ENCODE data around the gene BRSK2.

DNA sequence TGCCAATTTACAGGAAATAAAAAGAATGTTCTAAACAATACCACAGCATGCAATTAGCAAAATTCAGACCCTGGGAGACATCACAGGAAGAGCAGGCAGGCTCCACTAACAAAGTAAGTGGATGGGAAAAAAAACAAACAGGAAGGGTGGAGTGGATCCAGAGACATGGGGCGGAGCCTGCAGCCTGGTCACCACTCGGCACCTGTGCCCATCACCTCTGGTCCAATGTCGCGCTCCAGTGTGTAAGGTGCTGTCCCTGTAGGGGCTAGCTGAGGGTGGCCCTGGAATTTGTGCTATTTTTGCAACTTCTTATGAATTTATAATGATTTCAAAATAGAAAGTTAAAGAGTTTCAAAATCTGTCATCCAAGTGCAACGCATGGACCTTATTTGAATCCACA, 107.9 kb downstream of the BRSK2 start:
- TF ChIP-seq, protein P1, sequence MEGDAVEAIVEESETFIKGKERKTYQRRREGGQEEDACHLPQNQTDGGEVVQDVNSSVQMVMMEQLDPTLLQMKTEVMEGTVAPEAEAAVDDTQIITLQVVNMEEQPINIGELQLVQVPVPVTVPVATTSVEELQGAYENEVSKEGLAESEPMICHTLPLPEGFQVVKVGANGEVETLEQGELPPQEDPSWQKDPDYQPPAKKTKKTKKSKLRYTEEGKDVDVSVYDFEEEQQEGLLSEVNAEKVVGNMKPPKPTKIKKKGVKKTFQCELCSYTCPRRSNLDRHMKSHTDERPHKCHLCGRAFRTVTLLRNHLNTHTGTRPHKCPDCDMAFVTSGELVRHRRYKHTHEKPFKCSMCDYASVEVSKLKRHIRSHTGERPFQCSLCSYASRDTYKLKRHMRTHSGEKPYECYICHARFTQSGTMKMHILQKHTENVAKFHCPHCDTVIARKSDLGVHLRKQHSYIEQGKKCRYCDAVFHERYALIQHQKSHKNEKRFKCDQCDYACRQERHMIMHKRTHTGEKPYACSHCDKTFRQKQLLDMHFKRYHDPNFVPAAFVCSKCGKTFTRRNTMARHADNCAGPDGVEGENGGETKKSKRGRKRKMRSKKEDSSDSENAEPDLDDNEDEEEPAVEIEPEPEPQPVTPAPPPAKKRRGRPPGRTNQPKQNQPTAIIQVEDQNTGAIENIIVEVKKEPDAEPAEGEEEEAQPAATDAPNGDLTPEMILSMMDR (IDR thresholded peaks at IDR 0.05), result no peak
- TF ChIP-seq, protein P2, sequence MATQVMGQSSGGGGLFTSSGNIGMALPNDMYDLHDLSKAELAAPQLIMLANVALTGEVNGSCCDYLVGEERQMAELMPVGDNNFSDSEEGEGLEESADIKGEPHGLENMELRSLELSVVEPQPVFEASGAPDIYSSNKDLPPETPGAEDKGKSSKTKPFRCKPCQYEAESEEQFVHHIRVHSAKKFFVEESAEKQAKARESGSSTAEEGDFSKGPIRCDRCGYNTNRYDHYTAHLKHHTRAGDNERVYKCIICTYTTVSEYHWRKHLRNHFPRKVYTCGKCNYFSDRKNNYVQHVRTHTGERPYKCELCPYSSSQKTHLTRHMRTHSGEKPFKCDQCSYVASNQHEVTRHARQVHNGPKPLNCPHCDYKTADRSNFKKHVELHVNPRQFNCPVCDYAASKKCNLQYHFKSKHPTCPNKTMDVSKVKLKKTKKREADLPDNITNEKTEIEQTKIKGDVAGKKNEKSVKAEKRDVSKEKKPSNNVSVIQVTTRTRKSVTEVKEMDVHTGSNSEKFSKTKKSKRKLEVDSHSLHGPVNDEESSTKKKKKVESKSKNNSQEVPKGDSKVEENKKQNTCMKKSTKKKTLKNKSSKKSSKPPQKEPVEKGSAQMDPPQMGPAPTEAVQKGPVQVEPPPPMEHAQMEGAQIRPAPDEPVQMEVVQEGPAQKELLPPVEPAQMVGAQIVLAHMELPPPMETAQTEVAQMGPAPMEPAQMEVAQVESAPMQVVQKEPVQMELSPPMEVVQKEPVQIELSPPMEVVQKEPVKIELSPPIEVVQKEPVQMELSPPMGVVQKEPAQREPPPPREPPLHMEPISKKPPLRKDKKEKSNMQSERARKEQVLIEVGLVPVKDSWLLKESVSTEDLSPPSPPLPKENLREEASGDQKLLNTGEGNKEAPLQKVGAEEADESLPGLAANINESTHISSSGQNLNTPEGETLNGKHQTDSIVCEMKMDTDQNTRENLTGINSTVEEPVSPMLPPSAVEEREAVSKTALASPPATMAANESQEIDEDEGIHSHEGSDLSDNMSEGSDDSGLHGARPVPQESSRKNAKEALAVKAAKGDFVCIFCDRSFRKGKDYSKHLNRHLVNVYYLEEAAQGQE (IDR thresholded peaks at IDR 0.05; ENCODE audit: insufficient read depth in 1 of 2, low read depth in 2 of 2, low read length in 1 of 2), result no peak
- TF ChIP-seq POLR2AphosphoS5 (IDR thresholded peaks at IDR 0.05; ENCODE audit: low read depth, low read length) (no peak), TCF7L2 (IDR thresholded peaks at IDR 0.05; ENCODE audit: low read depth, low read length) (no peak)
